GM19193 (cell line): ENCODE results near the gene RELL1.

Source experiments
- POLR2A ChIP-seq: IDR thresholded peaks from 4 replicates; pipeline ENCODE4 v1.6.1; 2011; ENCODE audit not compliant: insufficient read depth, insufficient read length; ENCODE audit errors: extremely low read depth

RELL1 gene

DNA sequence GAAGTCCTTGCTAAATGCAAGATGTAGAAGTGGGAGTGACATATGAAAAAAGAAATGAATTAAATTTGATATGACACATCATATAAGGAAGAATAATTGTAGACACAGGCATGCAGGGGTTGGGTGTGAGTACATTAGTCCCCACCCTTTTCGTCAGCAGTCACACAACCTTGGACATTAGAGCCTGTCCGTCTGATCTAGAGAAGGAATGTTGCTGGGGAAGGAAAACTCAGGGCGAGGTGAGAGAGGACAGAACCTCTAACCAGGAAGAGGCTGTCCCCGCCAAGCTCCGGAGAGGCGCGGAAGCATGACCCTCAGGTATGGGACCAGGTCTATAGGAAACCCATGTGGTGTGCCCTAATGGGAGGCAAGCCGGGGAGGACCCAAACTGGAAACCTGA, 102.1 kb downstream of the RELL1 start:
- no peak for TF ChIP-seq POLR2A

DNA sequence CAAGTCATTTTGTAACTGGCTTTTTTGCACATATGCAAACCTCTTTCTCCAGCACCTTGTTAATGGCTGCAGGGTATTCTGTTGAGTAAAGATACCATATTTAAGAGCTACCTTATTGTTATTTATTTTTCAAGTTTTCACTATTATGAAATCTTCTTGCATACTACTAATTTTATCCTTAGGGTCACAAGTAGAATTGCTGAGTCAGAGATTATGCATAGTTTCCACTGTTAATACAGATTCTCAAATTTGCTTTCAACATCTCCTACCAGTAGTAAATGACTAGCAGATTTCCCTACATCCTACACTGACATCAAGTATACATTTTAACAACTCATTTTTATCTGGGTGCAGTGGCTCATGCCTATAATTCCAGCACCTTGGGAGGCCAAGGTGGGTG, 112.6 kb downstream of the RELL1 start:
- TF ChIP-seq POLR2A = no peak

DNA sequence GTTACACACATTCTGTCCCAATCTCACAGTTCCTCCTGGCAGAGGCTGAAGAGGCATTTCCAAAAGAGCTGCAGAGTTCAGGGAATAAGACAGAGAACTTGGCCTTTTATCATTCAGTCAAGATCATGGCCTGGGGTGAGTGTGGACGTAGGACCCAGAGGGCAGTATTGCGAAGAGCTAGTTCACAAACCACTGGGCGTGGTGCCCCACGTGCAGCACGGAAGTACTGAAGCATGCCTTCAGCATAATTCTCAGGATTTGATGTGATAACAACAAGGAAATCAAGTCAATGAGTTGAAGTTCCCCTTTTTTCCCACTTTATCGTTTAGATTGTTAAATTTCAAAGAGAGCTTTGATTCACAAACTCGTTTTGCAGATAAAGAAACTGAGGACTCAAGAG, 117.7 kb downstream of the RELL1 start:
- TF ChIP-seq POLR2A = no peak

DNA sequence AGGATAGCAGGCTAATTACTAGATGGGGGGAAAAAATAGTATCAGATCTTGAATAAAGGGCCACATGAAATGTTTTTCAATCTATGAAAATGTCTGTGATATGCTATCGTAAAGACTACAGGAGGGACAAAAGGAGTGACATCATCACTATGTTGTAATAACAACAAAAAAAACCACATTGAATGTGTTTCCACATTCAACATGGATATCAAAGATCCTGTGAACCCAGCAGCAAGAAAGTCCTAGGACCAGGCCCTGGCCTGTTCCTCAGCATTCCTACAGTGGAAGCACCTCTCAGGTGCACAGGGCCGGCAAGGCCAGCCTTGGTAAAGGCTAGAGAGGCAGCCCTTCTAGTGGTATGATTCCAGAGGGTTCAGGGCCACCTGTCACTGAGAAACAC, 118.3 kb downstream of the RELL1 start:
- TF ChIP-seq POLR2A = no peak

DNA sequence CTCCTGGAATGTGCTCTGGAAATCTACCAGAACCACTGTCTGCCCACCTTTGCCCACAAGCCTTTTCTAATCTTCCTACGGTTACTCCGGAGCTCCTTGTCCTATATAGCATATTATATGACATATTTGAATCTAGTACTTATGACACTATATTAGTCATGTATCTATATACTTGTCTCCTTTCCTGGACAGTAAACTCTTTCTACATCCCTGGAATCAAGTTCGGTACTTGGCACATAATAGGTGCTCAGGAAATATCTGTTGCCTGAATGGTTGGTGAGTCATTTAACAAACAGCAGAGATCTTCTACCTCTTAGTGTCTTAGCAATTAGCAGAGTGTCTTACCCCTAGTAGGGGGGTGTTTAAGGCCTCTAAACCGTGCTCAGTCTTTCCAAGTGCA, 123.6 kb downstream of the RELL1 start:
- no peak for TF ChIP-seq POLR2A

DNA sequence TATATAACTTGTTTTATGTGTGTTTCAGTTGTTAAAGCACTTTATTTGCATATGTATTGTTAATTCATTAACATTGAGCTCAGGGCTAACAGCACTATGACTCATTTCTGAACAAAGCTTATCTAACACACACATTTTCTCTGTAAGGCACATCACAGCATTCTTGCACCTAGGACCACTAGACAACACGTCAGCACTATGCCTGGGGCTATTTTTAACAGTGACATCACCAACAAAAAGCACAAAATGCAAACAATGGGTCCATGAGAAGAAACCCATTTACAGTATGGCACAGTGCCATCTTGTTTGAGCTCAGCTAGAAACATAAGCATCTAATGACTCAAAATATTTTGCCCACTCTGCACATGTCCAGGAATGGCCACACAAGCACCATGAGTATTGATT, 124.4 kb downstream of the RELL1 start:
- TF ChIP-seq POLR2A = no peak

DNA sequence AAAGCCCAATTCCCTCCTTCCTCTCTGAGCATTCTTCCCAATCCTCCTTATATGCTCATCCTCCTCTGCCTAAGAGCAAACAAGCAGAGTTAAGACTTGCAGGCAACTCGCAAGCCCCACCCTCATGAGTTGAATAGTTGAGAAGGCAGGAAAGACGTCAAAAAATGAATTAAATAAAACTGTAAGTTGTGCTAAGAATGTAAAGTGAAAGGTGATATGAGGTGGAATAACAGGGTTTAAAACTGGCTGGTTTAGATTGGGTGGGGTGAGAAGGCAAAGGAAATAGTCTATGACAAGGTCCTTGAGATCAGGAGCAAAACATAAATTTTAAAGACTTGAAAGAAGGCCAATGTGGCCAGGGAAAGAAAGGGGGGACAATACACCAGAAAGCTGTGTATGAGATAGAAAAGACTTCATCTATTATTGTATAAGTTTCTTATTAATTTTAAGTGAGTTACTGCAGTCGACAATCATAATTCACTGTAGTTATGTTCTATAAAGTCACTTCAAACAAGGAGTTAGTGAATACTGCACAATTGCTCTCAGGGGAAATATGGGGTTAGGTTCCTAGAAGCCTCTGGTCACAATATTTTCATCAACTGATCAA, 124.9 kb downstream of the RELL1 start:
- TF ChIP-seq POLR2A = no peak
